Erythroblast (primary cell): Measurements from ENCODE around the gene SET.

Source experiments
- GATA1 ChIP-seq: IDR thresholded peaks from 2 replicates; pipeline ENCODE4 v1.6.1; 2011; ENCODE audit warnings: low read depth, mild to moderate bottlenecking, control low read depth, low read length, moderate library complexity
- POLR2A ChIP-seq: IDR thresholded peaks from 2 replicates; pipeline ENCODE4 v1.6.1; 2011; ENCODE audit warnings: mild to moderate bottlenecking, low read length

DNA sequence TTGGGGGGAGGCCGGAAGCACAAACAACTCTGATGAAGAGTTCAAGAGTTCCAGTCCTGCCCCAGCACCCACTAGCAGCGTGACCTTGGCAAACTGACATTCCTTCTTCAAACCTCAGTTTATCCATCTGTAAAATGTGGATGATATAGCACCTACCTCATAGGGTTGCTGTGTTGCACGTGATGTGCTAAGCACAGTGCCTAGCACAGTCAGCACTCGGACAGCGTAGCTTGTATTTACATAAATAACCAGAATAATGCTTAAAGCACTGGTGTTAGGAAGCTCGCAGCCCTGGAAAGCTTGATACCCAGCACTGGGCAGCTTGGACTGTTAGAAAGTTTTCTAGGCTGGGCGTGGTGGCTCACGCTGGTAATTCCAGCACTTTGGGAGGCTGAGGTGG is 18.4 kb downstream of the SET start:
- TF ChIP-seq POLR2A: no peak
- TF ChIP-seq GATA1: no peak
